ENCODE measurements around the gene CLEC2A. TPM values are rescaled to one million over a fixed set of nuclear protein-coding genes. Genes with fewer than 3 reads are reported as not detected.

CLEC2A gene
- polyA plus RNA-seq, 2 of the 4 experiments (the other 2 are of a cell fraction), result not detected

GRCh38 chr12:9925705-9926393 lies 6.3 kb downstream of the CLEC2A start:
- Histone ChIP-seq H3K27ac (no peak overlapping the region), H3K4me1 (no peaks in the 10 kb centered on the region), H3K4me3 (no peak overlapping the region), H3K9me3 (no peaks in the 10 kb centered on the region), H3K4me2 (peak overlapping the region; percentile 47; the same call in 2 of the 3 replicates)
- DNase-seq (ENCODE audit: low read depth in 1 of 2, low spot score in 1 of 2) (peak; percentile 18 to 50), FAIRE-seq (no peak), ATAC-seq (peak; percentile 74 to 78; a peak in 5 of 6 replicates)
- ChIA-PET CTCF (interaction anchor here (0.8 to 2.7 kb wide), 6 partner anchors 14 to 183 kb away, joined by 3 to 18 read pairs (median 4); no protein-coding TSS in a partner anchor), POLR2A (no interaction called here)
- 14% methylated on average over 5 of the region's 5 CpGs for WGBS (ENCODE audit: missing lambda C conversion rate)
- TF ChIP-seq JUNB (IDR thresholded peaks at IDR 0.05) (no peak), RNF2 (IDR thresholded peaks at IDR 0.05; ENCODE audit: borderline replicate concordance, low read depth) (no peak), NR3C1 (IDR thresholded peaks at IDR 0.05) (no peak), CTCF (IDR thresholded peaks at IDR 0.05) (peak; percentile 70), ELK1 (IDR thresholded peaks at IDR 0.05; ENCODE audit: low read depth, low read length) (no peak), ATOH8 (CRISPR knock-in tag; IDR thresholded peaks at IDR 0.05; ENCODE audit: low read depth) (no peak), POLR2AphosphoS2 (conservative IDR thresholded peaks at IDR 0.05; ENCODE audit: low read length) (no peak), USF2 (IDR thresholded peaks at IDR 0.05) (no peak), E2F6 (IDR thresholded peaks at IDR 0.05; ENCODE audit: borderline replicate concordance, low read depth) (no peak), SMC3 (IDR thresholded peaks at IDR 0.05) (peak; percentile 80), CHD4 (IDR thresholded peaks at IDR 0.05; ENCODE audit: borderline replicate concordance) (no peak), ZFP36 (IDR thresholded peaks at IDR 0.05; ENCODE audit: borderline replicate concordance, partially characterized antibody) (no peak), ZC3H11A (IDR thresholded peaks at IDR 0.05) (no peak), EHF (CRISPR knock-in tag; IDR thresholded peaks at IDR 0.05) (no peak), ESRRA (IDR thresholded peaks at IDR 0.05; ENCODE audit: borderline replicate concordance, low read length) (no peak), FOSL2 (IDR thresholded peaks at IDR 0.05) (no peak), FOSL2 (CRISPR knock-in tag; IDR thresholded peaks at IDR 0.05) (no peak), RAD21 (conservative IDR thresholded peaks at IDR 0.05 in 1 of 2, IDR thresholded peaks at IDR 0.05 in 1 of 2) (peak; percentile 52 to 57), BCL3 (IDR thresholded peaks at IDR 0.05) (no peak), SREBF2 (IDR thresholded peaks at IDR 0.05) (no peak), CHD2 (IDR thresholded peaks at IDR 0.05; ENCODE audit: low read length, partially characterized antibody) (no peak), MAZ (IDR thresholded peaks at IDR 0.05; ENCODE audit: borderline replicate concordance, low read depth, low read length) (no peak)
